Stimulated activated CD4-positive, alpha-beta T cell treated with anti-CD3 and anti-CD28 coated beads, Interleukin-12 subunit alpha, Interleukin-12 subunit beta, amount 100 ng/mL, for 24 hours (primary cell): ENCODE data around the gene CCDC85A.

Experiments
- DNase-seq, 2 experiments: peaks; one replicate each; pipeline ENCODE4 v3.0.0-alpha.2; 2020; ENCODE audit warnings: low read depth in 2 of 2

The CCDC85A gene

DNA sequence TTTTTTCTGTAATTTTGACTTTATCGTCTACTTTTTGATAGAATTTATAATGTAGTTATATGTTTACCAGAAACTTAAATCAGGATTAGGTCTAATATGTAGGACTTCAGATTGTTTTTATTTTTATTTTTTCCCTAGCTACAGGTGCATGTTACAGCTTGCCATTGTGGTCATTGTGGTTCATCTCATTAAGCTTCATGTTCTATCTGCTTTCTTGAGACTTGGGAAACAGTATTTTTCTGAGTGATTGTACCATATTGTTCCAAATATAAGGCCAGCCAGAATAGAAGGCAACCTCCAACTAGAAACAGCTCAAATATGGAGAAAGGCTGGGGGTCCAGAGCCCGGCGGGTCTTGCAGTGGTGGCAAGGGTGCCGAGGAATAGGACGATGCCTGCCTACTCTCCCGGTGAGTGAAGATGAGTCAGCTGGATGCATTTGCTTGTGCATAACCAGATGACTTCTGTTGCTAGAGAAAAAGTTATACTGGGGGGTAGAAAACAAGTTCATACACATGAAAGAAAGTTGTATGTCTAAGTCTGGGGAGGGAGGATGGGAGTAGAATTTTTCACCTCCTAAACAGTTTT, 188.4 kb downstream of the CCDC85A start:
- DNase-seq, result no peak

- DNase-seq, result no peak
Measured at GRCh38 chr2:56375251-56375650, 191.5 kb downstream of the CCDC85A start.

GRCh38 chr2:56376699-56377665, 193.2 kb downstream of the CCDC85A start:
- no peak for DNase-seq

GRCh38 chr2:56379066-56379465, 195.3 kb downstream of the CCDC85A start:
- DNase-seq, result no peak

- no peak for DNase-seq
Measured at GRCh38 chr2:56380861-56381260, 197.1 kb downstream of the CCDC85A start.

- no peak for DNase-seq
Measured at GRCh38 chr2:56382466-56382865, 198.7 kb downstream of the CCDC85A start.

GRCh38 chr2:56386657-56387056, 202.9 kb downstream of the CCDC85A start:
- no peak for DNase-seq

DNA sequence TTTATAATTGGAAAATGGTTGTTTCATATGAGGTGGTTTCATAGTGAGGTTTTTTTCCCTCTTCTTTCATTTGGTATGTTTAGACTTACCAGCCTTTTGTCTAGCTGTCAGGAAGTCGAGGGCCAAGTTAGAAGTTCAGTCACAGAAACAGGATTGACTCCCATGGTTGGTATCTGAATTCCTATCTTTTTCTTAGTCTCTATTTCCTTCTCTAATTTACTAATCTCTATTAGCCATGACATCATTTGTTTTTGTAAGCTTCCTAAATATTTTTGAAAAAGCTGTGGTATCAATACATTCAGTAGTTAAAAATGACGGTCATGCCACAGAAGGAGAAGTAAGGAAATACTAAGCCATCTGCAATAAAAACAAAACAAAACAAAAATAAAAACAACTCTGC, 206.9 kb downstream of the CCDC85A start:
- no peak for DNase-seq

- no peak for DNase-seq
Measured at GRCh38 chr2:56410140-56410539, 226.3 kb downstream of the CCDC85A start.

- no peak for DNase-seq
Measured at GRCh38 chr2:56416500-56417176, 232.8 kb downstream of the CCDC85A start.
